HL-60 (cell line): ENCODE measurements around the gene ZNF75A.

ENCODE experiments used
- DNase-seq, 2 experiments: peaks; one replicate each; pipeline ENCODE4 v3.0.0-alpha.2; 2010 to 2020; ENCODE audit warnings: low read depth in 1 of 2, low spot score in 1 of 2
- H3K27ac ChIP-seq: fragments of 250-450 bp; sonication (Bioruptor Pico); replicated peaks from 2 replicates; pipeline ENCODE4 v1.5.1; 2020; ENCODE audit warnings: mild to moderate bottlenecking, moderate library complexity
- H3K27me3 ChIP-seq: fragments of 250-450 bp; sonication (Bioruptor Pico); 2 replicates; pipeline ENCODE4 v1.5.1; 2021; ENCODE audit warnings: mild to moderate bottlenecking, moderate library complexity; ENCODE audit not compliant: insufficient read depth, poor library complexity, severe bottlenecking
- H3K4me3 ChIP-seq: replicated peaks from 2 replicates; pipeline ENCODE4 v1.5.1; 2011; ENCODE audit warnings: mild to moderate bottlenecking, control low read depth, low read length; ENCODE audit not compliant: insufficient read depth
- CTCF ChIP-seq: IDR thresholded peaks from one replicate; pipeline ENCODE4 v1.5.1; 2011; ENCODE audit warnings: low read length, control low read depth, inconsistent platforms; ENCODE audit not compliant: insufficient read depth
- GABPA ChIP-seq: IDR thresholded peaks from 2 replicates; pipeline ENCODE4 v1.6.1; 2012; ENCODE audit warnings: low read depth
- POLR2AphosphoS5 ChIP-seq: IDR thresholded peaks from 2 replicates; pipeline ENCODE4 v1.6.1; 2012; ENCODE audit warnings: low read depth
- REST ChIP-seq: IDR thresholded peaks from 2 replicates; pipeline ENCODE4 v1.6.1; 2012; ENCODE audit warnings: low read depth; ENCODE audit not compliant: insufficient replicate concordance
- SPI1 ChIP-seq: IDR thresholded peaks from 2 replicates; pipeline ENCODE4 v1.6.1; 2012; ENCODE audit warnings: low read depth, mild to moderate bottlenecking, borderline replicate concordance

ZNF75A gene

GRCh38 chr16:3283543-3284447 is 21.5 kb upstream of the ZNF75A start:
- H3K4me3 ChIP-seq: peak overlapping the region; percentile 98
- H3K27ac ChIP-seq: peak overlapping the region; percentile 98
- H3K27me3 ChIP-seq: no peaks in the 10 kb centered on the region
- peak in 1 of 2 experiments; percentile 55 for DNase-seq
- TF ChIP-seq POLR2AphosphoS5 (no peak), SPI1 (no peak), CTCF (no peak), REST (no peak)

GRCh38 chr16:3285131-3285530 is 20.2 kb upstream of the ZNF75A start:
- no peak overlapping the region for H3K27ac ChIP-seq
- DNase-seq: no peak
- TF ChIP-seq SPI1: no peak
- TF ChIP-seq POLR2AphosphoS5: no peak
- no peak for TF ChIP-seq GABPA
- no peak for TF ChIP-seq CTCF
- no peak for TF ChIP-seq REST
- no peaks in the 10 kb centered on the region for H3K27me3 ChIP-seq
- H3K4me3 ChIP-seq: peak overlapping the region; percentile 98

- Histone ChIP-seq H3K27ac (no peak overlapping the region), H3K4me3 (no peak overlapping the region), H3K27me3 (no peaks in the 10 kb centered on the region)
- TF ChIP-seq GABPA: no peak
- TF ChIP-seq CTCF: no peak
- no peak for TF ChIP-seq REST
- TF ChIP-seq POLR2AphosphoS5: no peak
- TF ChIP-seq SPI1: no peak
- no peak for DNase-seq
These were observed 15.2 kb upstream of the ZNF75A start for GRCh38 chr16:3289998-3290673.
